Fibroblast of villous mesenchyme (primary cell): ENCODE data around the gene SSH3. TPM values are rescaled to one million over a fixed set of nuclear protein-coding genes. Genes with fewer than 3 reads are reported as not detected.

Experiments
- DNase-seq: peaks from one replicate; pipeline ENCODE4 v3.0.0-alpha.2; 2010; ENCODE audit warnings: low read depth
- H3K4me3 ChIP-seq: 2 replicates; pipeline ENCODE4 v1.5.1; 2011; ENCODE audit warnings: low read depth, mild to moderate bottlenecking, low read length
- CTCF ChIP-seq: IDR thresholded peaks from 2 replicates; pipeline ENCODE4 v1.5.1; 2012; ENCODE audit warnings: low read depth, mild to moderate bottlenecking, low read length; ENCODE audit not compliant: insufficient read depth
- total RNA-seq: library from RNA; depleted of rRNA; stranded (reverse); fragments of >200 nt; gene quantifications from 2 replicates; pipeline ENCODE4 v1.2.3, GENCODE V29; 2012

The SSH3 gene
- total RNA-seq, 1 donor, result 21.2 TPM

- TF ChIP-seq CTCF, result no peak
- no peak for DNase-seq
- H3K4me3 ChIP-seq, result no peak overlapping the region
Observed at GRCh38 chr11:67321313-67321871, 18.1 kb downstream of the SSH3 start.

GRCh38 chr11:67322049-67322448 lies 18.7 kb downstream of the SSH3 start:
- no peak for TF ChIP-seq CTCF
- H3K4me3 ChIP-seq, result no peak overlapping the region
- no peak for DNase-seq

GRCh38 chr11:67323526-67323925 lies 20.2 kb downstream of the SSH3 start:
- no peak for DNase-seq
- no peak overlapping the region for H3K4me3 ChIP-seq
- no peak for TF ChIP-seq CTCF

GRCh38 chr11:67332081-67332691 lies 28.9 kb downstream of the SSH3 start:
- DNase-seq, result no peak

GRCh38 chr11:67337257-67337656 lies 33.9 kb downstream of the SSH3 start:
- TF ChIP-seq CTCF, result no peak
- no peak for DNase-seq

More at GRCh38 chr11:67332081-67332691, 28.9 kb downstream of the SSH3 start:
- no peak for TF ChIP-seq CTCF
- no peak overlapping the region for H3K4me3 ChIP-seq

GRCh38 chr11:67344264-67344663 lies 40.9 kb downstream of the SSH3 start:
- no peak for DNase-seq
- H3K4me3 ChIP-seq, result no peak overlapping the region
- no peak for TF ChIP-seq CTCF

More at GRCh38 chr11:67337257-67337656, 33.9 kb downstream of the SSH3 start:
- no peak overlapping the region for H3K4me3 ChIP-seq
